Neural progenitor cell (in vitro differentiated cells): ENCODE data around the gene PTPRN2.
A peak's percentile ranks its signal among the peaks of the same experiment; 100 is the strongest.

Experiments
- CTCF ChIP-seq: fragments of 200-600 bp; sonication (generic); IDR thresholded peaks from 2 replicates; pipeline ENCODE4 v1.5.1; 2017; ENCODE audit warnings: antibody characterized with exemption, mild to moderate bottlenecking
- EZH2 ChIP-seq: fragments of 200-600 bp; sonication (generic); IDR thresholded peaks from 2 replicates; pipeline ENCODE4 v1.6.1; 2017; ENCODE audit warnings: antibody characterized with exemption, mild to moderate bottlenecking, moderate library complexity

DNA sequence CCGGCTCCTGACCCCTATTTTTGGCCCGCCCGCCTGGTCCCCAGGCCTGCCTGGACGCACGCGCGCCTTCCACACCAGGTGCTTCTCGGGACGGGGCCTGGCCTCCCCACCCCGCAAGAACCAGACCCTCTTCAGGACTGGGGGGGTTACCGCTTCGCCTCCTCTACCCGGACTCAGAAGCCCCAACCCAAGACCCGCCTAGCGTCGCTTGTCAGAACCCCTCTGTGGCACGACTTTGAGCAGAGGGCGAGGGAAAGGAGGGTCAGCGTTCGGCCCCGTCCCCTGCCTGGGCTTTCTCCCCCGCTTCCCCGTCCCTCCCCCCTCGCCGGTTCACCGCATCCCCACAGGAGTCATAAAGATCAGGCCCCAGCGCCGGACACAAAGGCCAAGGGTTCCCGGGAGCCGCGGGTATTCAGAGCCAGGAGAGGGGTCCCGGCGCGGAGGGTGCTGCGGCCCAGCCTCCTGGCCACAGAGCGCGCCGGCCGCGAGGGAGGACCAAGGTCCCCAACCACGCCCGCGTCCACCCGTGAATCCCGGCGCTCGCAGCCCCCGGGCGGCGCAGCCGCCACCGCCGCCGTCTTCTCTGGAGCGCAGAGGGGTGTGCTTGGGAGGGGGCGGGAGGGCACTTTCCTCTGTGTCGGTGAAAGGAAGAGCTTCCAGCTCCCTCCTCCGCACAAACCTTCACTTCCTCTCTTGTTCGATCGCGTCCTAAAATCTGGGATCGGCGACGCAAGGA, 898.9 kb downstream of the PTPRN2 start:
- peak; percentile 41 for TF ChIP-seq EZH2
- TF ChIP-seq CTCF: no peak
